Stimulated activated CD4-positive, alpha-beta T cell treated with anti-CD3 and anti-CD28 coated beads, Interleukin-4, amount 100 ng/mL, for 24 hours (primary cell): ENCODE results near the gene SEMA5B.

Source experiments
- DNase-seq: peaks from one replicate; pipeline ENCODE4 v3.0.0-alpha.2; 2020

SEMA5B gene

GRCh38 chr3:123055352-123055751, 27.8 kb upstream of the SEMA5B start:
- no peak for DNase-seq

- no peak for DNase-seq
These were observed 27.4 kb upstream of the SEMA5B start for GRCh38 chr3:123054931-123055330.

- DNase-seq: no peak
These were observed 26.7 kb upstream of the SEMA5B start for GRCh38 chr3:123054109-123054778.

- no peak for DNase-seq
These were observed 25.5 kb upstream of the SEMA5B start for GRCh38 chr3:123053107-123053506.

DNA sequence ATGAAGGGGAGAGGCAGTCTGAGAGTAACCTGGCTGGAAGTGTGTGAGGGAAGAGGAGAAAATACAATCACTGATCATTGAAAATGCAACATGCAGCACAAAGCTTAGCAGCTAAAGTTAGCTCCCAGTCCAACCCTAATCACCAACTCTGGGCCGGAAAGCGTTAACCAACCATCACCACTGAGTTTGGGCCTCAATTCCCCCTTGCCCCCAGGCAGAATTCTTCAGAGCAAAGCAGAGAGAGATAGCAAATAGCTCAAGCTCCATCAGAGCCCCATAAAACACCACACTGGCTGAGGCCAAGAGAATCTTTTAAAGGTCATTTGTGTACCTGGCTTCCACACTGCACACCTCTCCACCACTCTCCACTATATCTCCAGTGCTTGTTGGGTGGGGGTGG, 23.1 kb upstream of the SEMA5B start:
- no peak for DNase-seq

DNA sequence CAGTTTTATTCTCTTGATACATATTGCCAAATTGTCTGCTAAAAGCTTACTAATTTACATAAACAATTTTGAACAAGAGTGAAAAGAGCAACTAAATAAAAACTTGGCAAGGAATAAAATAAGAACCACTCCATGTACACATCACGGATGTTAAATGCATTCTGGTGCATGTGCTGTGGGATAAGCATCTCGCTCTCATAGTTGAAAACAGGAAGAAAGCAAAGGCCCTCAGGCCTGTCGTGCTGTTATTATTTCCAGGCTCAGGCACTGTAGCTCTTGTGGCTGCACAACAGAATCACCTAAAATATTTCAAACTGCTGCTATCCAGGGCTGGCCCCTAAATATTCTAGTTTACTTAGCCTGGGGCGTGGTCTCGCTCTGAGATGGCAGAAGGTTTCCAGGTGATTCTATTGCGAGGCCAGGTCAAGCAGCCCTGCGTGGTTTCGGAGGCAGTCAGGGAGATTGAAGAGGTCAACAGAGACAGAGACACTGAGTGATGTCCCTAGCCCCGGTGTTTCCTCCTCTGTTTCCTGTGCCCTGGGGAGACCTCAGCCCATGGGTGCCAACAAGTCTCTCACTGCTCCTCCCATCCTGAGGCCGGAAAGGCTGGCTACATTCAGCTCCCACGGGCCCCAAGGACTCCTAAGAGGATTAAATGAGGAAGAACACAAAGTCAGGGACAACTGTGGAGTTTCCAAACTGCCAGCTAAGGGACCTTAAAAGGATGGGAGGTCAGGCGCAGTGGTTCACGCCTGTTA, 21.1 kb upstream of the SEMA5B start:
- DNase-seq: no peak

DNA sequence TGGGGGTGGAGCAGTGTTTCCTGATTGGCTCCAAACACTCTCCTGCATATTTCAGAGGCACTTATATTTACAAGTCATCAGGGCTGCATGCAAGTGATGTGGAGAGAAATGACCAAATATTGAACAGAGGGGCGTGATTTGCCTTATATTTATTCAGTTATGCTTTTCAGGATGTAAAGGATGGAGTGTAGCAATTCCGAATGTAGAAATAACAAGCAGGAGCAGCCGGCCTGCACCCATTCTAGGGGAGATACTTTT, 19.4 kb upstream of the SEMA5B start:
- no peak for DNase-seq

GRCh38 chr3:123046262-123047061, 18.9 kb upstream of the SEMA5B start:
- DNase-seq: no peak

DNA sequence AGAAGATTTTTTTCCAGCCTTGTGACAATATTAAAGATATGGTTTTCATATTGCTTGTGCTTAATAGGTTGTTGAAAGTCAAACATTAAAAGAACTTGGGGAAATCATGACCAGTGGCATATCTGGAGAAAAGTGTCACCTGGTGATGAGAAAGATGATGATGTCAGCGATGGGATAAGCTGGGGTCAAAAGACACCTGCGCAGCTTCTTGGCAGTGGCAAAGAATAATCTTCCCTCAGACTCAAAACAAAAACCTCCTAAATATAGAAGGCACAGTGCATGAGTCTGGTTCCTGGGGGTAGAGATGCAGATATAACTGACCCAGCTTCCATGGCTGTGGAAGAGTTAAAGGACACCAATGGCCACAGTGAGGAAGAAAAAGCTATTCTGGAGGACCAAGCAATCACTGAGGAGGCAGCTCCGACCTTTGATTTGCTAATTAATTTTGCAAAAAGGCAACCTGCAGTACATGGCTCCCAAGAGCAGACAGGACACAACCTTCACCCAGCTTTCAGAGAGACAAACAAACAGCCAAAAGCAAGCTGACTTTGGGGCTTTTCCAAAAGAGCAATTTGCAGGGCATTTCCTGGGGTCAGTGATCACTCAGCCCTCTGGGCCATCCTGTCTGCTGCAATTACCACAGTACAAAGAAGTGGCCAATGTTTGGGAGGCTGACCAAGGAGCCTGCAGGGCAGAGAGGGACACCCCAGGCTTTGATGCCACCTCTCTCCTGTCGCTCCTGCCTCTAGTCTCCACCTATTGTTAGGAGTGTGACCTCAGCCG, 17.6 kb upstream of the SEMA5B start:
- DNase-seq: no peak

DNA sequence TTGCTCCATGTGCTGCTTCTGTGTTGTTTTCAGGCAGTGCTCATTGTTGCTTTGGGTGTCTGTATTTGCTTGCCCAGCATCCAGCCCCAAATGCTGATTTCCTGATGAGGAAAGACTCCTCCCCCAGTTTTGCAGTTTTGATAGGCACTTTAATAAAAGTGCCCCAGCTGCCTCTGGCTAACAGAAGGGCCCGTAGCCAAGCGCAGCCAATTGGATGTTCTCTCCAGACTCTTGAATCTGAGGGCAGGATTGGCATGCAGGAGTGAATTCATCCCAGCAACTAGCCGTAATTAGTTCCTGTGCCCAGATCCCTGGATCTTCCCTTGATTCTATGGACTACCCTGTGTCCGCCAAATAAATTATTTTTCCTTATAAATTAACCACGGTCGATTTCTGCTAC, 14.8 kb upstream of the SEMA5B start:
- no peak for DNase-seq

- DNase-seq: no peak
These were observed 11.6 kb upstream of the SEMA5B start for GRCh38 chr3:123039178-123039577.

DNA sequence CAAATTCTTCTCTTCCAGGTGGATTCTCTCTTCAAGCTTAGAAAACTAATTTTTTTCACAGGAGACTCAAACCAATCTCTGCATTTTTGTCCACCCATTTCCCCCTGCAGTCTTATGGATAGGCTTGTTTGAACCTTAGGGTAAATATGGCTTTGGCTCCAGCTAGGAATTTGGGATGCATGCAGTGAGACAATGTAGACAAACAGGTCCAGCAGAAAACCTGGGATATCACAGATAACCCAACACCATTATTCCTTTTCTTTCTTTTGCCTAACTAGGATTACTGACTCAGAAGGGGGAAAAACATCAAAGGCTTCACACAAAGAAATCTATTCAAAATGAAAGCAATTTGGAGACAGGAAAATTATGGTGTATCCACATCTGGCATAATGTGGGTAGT, 11.2 kb upstream of the SEMA5B start:
- DNase-seq: no peak

DNA sequence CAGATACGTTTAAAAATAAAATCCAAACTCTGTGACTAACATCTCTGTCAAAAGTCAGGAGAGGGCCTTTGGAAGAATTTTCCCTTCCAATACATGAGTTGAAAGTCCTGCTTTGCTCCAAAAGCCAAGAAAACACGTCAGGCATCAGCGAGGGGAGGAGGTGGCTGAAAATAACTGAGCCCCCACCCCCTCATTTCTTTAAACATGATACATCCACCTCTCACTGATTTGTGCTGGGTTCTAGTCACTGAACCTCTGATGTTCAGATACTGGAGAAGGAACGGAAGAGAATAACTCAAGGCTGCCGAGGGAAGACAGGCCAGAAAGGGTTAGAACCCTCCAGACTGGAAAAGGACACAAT, 9.4 kb upstream of the SEMA5B start:
- DNase-seq: no peak

DNA sequence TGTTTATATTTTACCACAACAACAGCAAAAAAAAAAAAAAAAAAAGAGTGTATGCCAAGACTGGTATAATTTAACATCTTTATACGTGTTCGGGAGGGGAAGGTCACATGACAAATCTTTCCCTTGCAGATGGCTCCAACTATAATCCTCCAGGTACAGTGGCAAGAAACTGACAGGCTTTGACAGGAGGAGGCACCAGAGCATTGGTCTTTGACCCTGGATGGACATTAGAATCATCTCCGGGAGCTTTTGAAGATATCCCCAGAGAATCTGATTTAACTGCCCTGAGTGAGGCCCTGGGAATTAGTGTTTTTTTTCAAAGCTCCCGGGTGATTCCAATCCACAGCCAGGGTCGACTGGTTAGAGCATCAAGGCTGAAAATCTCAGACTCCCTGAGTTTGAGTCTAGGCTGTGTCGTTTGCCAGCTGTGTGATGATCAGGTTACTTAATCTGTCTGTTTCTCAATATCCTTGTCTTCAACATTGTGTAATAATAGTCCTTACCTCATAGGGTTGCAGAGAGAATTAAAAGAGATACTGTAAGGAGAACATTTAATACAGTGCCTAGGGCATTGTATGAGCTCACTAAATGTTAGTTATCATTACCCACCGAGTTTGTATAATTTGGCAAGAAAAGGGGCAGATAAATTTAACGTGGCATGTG, 8.9 kb upstream of the SEMA5B start:
- no peak for DNase-seq

DNA sequence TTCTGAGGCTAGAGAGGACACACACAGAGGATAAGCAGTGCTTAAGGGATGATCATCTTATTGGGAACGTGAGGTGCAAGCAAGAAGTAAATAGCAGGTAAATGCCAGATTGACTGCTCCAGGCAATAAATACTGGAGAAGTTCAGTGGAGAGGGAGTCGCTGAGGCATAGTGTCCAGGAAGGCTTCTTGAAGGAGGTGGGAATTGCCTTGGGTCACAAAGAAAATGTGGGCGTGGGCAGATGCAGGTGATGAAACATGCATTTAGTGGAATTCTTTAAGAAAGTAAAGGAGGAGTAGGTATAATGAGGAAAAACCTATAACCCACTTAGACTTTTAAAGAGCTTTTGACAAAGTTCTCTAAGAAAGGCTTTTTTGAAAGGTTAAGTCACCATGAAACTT, 7.4 kb upstream of the SEMA5B start:
- DNase-seq: no peak

DNA sequence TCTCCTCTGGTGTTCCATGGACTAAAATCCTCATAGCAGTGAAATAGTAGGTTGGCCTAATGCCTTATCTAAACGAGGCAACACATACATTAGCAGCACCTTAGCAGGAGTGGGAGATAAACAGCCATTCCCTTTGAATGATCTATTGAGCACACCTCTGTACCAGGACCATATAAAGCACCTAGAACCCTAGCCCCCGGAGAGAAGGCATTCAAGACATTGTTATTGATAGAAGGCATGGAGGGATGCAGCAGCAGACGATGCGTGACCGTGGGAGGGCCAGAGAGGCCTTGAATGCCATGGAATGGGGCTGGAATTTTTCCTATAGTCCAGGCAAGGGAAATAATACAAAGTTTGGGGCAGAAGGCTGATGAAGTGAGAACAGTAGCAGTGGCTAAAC, 6.6 kb upstream of the SEMA5B start:
- no peak for DNase-seq

DNA sequence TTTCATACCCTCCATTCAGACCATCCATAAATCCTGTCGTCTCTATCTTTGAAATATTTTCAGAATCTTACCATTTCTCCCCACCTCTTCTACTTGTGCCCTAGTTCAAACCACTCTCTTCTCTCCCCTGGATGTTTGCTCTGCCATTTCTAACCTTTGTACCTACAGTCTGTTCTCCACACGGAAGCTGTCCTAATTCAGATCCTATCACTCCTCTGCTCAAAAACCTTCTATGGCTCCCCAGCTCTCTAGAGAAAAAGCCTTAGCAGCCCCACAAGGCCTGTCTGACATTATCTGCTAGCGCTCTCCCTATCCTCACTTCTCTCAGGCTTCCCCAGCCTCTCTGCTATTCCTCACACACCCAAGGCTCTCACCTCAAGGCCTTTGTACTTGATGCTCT, 4.5 kb upstream of the SEMA5B start:
- no peak for DNase-seq

GRCh38 chr3:123031051-123031450, 3.5 kb upstream of the SEMA5B start:
- no peak for DNase-seq

GRCh38 chr3:123028233-123028828, 768 bp upstream of the SEMA5B start:
- peak; percentile 23 for DNase-seq

DNA sequence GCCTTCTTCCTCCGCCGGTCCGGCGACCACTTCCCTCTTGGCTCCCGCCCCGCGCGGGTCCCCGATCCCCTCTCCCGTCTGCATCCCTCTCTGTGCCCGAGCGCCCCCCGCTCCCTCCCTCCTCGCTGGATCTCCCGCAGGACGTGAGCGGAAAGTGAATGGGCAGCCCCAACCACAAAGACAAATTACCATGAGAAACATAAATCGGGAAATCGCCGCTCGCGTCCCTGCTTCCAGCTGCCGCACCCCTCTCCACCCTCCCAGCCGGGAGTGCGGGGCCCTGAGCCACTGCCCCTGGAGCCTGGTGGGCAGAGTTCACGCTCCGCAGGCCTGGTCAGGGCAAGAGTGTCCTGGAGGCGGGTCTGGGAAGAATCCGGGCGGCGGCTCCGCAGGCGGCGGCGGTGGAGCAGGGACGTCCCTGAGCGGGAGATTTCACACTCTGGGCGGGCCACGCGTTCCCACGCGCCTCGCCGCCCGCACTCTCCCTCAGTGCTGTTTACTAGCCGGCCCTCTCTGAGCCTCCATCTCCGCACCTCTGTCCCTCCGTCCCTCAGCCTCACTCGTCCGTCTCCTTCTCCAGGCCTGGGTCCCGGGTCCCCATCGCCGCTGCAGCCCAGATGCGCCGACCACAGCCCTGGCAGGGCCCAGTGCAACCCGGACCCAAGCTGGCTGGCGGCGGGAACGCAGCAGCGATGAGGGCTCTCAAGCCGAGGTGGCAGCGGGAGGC, 835 bp downstream of the SEMA5B start:
- peak; percentile 5 for DNase-seq

GRCh38 chr3:123025642-123026521, 1.7 kb downstream of the SEMA5B start:
- no peak for DNase-seq
